ENCODE measurements around the gene CSPG5.

Gene CSPG5

GRCh38 chr3:47541583-47542108 is 37.0 kb downstream of the CSPG5 start:
- no peak for TF ChIP-seq CTCF (IDR thresholded peaks at IDR 0.05)
- no peak overlapping the region for H3K4me3 ChIP-seq
- DNase-seq (ENCODE audit: low spot score) = no peak
- H3K27ac ChIP-seq = no peak overlapping the region

- H3K4me3 ChIP-seq = no peak overlapping the region
- DNase-seq (ENCODE audit: low spot score) = no peak
- TF ChIP-seq CTCF (IDR thresholded peaks at IDR 0.05) = no peak
- no peak overlapping the region for H3K27ac ChIP-seq
Observed at GRCh38 chr3:47540281-47540680, 38.4 kb downstream of the CSPG5 start.

- Histone ChIP-seq H3K4me3 (no peak overlapping the region), H3K27ac (no peak overlapping the region)
- TF ChIP-seq CTCF (IDR thresholded peaks at IDR 0.05) = no peak
- no peak for DNase-seq (ENCODE audit: low spot score)
Observed at GRCh38 chr3:47536967-47537366, 41.7 kb downstream of the CSPG5 start.

GRCh38 chr3:47536221-47536891 is 42.3 kb downstream of the CSPG5 start:
- TF ChIP-seq CTCF (IDR thresholded peaks at IDR 0.05) = no peak
- H3K4me3 ChIP-seq = no peak overlapping the region
- H3K27ac ChIP-seq = no peak overlapping the region
- DNase-seq (ENCODE audit: low spot score) = no peak

GRCh38 chr3:47533996-47534454 is 44.6 kb downstream of the CSPG5 start:
- no peak for DNase-seq (ENCODE audit: low spot score)
- no peak overlapping the region for H3K4me3 ChIP-seq
- TF ChIP-seq CTCF (IDR thresholded peaks at IDR 0.05) = no peak
- no peak overlapping the region for H3K27ac ChIP-seq

GRCh38 chr3:47533481-47533880 is 45.2 kb downstream of the CSPG5 start:
- DNase-seq (ENCODE audit: low spot score) = no peak
- H3K27ac ChIP-seq = no peak overlapping the region
- no peak for TF ChIP-seq CTCF (IDR thresholded peaks at IDR 0.05)
- H3K4me3 ChIP-seq = no peak overlapping the region
